Measurements from ENCODE around the gene OR4D6.
"Not testable (repeated sequence)": the region's sequence is repeated elsewhere in the genome, so short reads cannot be mapped to it uniquely, and the experiment has no call there.

OR4D6 gene

GRCh38 chr11:59456661-59457060 is at the start of gene OR4D6:
OR4D6 (plus strand) TSS chr11:59456961; CDS start chr11:59456961, 0 bp downstream.
- no peak for DNase-seq (ENCODE audit: low read depth)

DNA sequence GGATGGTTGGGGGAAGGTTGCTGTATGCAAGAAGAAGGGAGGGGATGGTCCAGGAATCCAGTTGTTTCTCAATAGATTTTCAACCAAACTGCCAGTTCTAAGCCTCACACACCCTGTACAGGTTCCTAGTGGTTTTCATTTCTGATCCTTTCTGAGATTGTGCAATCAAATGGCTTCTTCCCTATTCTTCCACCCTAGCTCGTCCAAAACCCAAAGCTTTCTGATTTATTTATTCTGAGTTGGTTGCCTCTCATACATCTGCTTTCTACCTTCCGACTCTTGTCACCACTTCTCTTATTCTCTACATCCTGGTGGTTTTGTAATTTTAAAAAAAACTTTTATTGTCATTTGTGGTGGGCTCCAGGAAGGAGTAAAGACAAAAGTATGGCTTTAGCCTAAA is 43.1 kb upstream of the OR4D6 start:
- DNase-seq (ENCODE audit: low read depth) = no peak

- no peak for DNase-seq (ENCODE audit: low read depth)
Measured at GRCh38 chr11:59415111-59415510, 41.6 kb upstream of the OR4D6 start.

DNA sequence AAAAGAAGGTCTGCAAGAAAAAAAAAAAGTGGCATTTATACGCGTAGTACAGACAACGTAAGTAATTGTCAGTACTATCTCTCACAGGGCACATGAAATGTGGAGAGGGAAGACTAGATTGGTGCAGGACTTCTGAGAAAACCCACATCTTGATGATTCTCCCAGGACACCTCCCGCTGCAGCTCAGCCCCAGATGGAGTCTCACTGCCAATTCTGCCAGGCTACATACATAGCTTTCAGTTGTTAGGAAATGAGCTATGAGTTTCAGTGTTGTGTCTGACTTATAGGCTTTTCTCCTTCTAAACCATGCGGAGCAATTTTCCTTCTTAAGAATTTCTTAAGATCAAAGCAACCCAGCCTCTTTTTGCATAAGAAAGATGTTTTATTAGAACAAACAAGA is 40.1 kb upstream of the OR4D6 start:
- DNase-seq (ENCODE audit: low read depth) = no peak

- no peak for DNase-seq (ENCODE audit: low read depth)
Measured at GRCh38 chr11:59417023-59417422, 39.7 kb upstream of the OR4D6 start.

DNA sequence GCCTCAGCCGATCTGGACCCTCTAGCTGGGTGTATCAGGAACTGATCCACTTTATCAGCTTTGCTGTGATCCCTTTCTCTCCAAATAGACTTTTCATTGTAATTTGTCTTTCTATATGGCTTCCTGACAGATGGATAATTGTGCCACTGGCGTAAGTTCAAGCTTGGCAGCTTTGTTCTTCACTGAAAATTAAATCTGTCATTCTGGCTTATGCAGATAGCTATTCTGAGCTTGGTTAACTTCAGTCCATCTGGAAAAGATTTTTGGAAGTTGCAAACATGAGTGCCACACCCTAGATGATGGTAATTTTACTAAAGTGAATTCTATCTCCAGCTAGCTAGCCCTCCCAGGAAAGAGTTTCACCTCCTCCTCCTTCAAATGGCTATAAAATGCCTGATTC is 38.6 kb upstream of the OR4D6 start:
- DNase-seq (ENCODE audit: low read depth) = no peak

DNA sequence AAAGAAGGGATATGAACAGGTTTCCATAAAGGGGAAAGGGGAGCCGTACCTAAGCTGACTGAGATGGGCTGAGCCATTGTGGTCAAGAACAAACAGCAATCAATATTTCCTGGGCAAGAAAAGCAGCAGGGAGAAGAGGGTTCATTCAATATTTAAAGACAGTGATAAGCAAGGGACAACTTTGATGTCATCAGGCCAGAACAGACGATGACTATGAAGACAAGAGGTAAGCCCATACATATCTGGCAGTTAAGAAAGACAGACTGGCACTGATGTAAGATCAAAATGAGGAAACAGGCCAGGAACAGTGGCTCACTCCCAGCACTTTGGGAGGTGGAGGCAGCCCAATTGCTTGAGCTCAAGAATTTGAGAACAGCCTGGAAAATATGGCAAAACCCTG is 32.9 kb upstream of the OR4D6 start:
- no peak for DNase-seq (ENCODE audit: low read depth)

DNA sequence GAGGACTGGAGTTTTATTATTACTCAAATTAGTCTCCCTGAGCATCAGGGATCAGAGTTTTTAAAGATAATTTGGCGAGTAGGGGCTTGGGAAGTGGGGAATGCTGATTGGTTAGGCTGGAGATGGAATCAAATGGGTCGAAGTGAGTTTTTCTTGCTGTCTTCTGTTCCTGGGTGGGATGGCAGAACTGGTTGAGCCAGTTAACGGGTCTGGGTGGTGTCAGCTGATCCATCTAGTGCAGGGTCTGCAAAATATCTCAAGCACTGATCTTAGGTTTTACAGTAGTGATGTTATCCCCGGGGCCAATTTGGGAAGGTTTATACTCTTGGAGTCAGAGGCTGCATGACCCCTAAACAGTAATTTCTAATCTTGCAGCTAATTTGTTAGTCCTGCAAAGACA is 31.6 kb upstream of the OR4D6 start:
- DNase-seq (ENCODE audit: low read depth) = no peak

DNA sequence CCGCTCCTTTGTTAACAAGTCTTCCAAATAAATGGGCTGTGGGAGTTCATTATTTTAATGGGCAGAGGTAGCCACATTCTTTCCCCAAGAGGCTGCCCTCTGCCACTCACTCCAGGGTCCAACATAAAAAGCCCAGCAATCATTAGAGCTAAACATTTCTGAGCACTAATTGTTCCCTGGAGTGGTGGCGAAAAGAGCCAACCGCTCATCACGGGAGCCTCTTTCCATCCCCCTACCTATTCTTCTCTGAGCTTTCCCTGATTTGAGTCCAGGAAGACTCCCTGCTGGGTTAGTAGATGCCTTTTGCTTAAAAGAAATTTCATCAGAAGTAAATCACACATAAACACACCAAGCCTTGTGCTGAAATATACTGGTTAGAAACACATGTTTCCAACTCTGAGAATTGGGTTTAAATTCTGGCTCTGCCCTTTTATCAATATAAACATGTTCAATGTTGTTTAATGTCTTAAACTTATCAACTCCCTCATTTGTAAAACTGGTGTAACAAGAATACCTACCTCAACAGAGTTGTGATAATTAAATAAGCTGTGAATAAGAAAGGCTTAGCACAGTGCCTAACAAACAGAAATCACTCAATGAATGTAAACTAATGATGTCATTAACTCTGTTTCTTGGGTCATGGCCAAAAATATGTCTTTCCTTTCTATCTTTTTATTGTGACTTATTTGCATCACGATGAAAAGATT is 30.2 kb upstream of the OR4D6 start, which contains the start of gene OR5A2:
Gene OR5A2, minus strand, starts transcription at position 53 of the 707 bp plus-strand sequence. CDS start 3,460 bp downstream, outside the sequence.
- DNase-seq (ENCODE audit: low read depth) = no peak

GRCh38 chr11:59427068-59427382 is 29.7 kb upstream of the OR4D6 start:
- DNase-seq (ENCODE audit: low read depth) = no peak

- DNase-seq (ENCODE audit: low read depth) = peak; percentile 2
Measured at GRCh38 chr11:59429924-59430516, 26.7 kb upstream of the OR4D6 start.

- DNase-seq (ENCODE audit: low read depth) = no peak
Measured at GRCh38 chr11:59436169-59436568, 20.6 kb upstream of the OR4D6 start, which contains the start of gene OR5A1. OR5A1 (plus strand) TSS chr11:59436469; CDS start chr11:59443169, 6,700 bp downstream.

DNA sequence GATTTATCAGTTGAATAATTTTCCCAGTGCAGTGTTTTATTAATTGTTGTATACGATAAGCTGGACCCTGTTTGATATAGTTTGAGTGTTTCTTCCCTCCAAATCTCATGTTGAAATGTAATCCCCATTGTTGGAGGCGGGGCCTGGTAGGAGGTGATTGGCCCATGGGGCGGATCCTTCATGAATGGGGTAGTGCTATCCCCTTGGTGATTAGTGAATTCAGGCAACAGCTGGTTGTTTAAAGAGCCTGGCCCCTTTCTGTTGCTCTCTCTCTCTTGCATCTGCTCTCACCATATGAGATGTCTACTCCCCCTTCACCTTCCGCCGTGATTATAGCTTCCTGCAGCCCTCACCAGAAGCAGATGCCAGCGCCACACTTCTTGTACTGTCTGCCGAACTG is 19.0 kb upstream of the OR4D6 start:
- no peak for DNase-seq (ENCODE audit: low read depth)

DNA sequence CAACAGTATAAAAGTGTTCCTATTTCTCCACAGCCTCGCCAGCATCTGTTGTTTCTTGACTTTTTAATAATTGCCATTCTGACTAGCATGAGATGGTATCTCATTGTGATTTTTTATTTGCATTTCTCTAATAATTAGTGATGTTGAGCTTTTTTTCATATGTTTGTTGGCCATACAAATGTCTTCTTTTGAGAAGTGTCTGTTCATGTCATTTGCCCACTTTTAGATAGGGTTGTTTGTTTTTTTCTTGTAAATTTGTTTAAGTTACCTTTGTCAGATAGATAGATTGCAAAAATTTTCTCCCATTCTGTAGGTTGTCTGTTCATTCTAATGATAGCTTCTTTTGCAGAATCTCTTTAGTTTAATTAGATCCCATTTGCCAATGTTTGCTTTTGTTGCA is 11.1 kb upstream of the OR4D6 start:
- DNase-seq (ENCODE audit: low read depth) = not testable (repeated sequence)

GRCh38 chr11:59448484-59448883 is 8.3 kb upstream of the OR4D6 start:
- DNase-seq (ENCODE audit: low read depth) = no peak

DNA sequence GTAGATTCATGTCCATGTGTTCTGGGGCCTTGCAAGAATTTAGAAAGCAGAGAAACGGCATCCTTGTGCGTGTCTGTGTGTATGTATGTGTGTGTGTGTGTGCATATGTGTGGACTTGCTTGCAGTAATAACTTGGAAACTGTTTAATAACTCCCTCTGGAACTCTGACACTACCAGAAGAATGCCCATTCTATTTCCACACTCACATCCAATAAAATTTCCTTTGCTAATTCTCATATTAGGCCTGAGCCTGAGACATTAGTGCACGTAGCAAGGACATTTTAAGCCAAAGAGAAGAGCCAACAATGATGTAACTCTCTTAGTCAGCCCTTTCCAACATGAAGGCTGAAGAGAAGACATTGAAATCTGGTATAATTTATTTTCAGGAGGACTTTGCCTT is 3.2 kb downstream of the OR4D6 start:
- DNase-seq (ENCODE audit: low read depth) = no peak

GRCh38 chr11:59463190-59463641 is 6.5 kb downstream of the OR4D6 start:
- peak; percentile 7 for DNase-seq (ENCODE audit: low read depth)

- no peak for DNase-seq (ENCODE audit: low read depth)
Measured at GRCh38 chr11:59473015-59473414, 16.3 kb downstream of the OR4D6 start, which contains the start of gene OR4D10. OR4D10 (plus strand) TSS chr11:59473315; CDS start chr11:59477430, 4,115 bp downstream.

DNA sequence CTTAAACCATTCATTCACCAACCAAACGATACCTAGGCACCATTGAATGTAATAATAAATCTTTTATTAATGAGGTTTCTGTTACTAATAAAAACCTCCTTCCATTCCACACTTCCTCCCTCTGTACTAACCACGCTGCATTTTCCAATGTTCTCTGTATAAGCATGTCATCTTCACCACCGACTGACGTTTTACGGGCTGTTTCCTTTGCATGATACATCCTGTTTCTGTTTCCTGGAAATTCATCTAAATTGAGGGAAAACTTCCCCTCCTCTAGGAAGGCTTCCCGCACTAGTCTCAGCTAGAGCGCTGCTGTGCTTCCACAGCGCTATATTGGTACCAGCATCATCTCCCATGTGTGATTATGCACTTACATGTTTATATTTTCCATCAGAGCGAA is 18.4 kb downstream of the OR4D6 start:
- no peak for DNase-seq (ENCODE audit: low read depth)

DNA sequence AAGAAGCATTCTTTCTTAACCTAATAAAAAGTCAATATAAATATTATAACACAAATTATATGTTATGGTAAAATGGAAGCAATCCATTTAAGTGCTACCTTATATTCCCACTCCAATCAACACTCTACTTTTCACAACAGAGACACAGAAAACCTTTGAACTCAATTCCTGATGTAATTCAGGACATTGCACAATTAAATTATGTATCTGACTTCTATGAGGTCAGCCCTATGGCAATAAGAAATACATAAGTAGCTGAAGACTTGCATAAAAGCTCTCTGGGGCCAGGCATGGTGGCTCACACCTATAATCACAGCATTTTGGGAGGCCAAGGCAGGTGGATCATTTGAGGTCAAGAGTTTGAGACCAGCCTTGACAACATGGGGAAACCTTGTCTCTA is 23.1 kb downstream of the OR4D6 start:
- DNase-seq (ENCODE audit: low read depth) = no peak

DNA sequence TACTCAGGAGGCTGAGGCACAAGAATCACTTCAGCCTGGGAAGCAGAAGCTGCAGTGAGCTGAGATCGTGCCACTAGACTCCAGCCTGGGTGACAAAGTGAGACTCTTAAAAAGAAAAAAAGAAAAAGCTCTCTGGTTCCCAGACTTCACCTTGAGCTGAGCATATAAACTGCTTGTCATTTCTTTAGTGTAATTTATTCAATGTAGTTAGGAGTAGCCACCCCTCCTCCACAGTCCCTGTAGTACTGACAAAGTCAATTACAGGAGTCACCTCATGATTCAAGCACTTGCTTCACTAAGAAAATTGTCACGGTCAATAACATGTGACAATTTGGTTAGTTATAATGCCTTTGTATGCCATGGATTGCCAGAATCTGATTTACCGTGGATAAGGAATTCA is 23.6 kb downstream of the OR4D6 start:
- DNase-seq (ENCODE audit: low read depth) = no peak

DNA sequence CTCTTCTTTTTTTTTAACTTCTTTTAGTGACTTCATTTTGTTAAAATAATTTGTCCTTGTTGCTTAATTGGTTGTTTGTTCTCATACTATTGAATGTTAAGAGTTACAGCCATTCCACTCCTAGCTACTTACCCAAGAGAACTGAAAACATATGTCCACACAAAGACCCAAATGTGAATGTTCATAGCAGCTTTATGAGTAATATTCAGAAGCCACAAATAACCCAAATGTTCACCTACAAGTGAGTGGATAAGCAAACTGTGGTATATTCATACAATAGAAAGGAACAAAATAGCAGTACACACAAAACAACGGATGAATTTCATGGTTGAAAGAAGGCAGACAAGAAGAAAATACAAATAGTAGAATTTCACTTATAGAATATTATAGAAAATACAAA is 45.2 kb downstream of the OR4D6 start:
- DNase-seq (ENCODE audit: low read depth) = no peak

- no peak for DNase-seq (ENCODE audit: low read depth)
Measured at GRCh38 chr11:59503276-59503675, 46.5 kb downstream of the OR4D6 start, which contains the start of gene OR4D11. OR4D11 (plus strand) TSS chr11:59503576; CDS start chr11:59503576, 0 bp downstream.

Data from GM04503 (cell line).